Measurements from ENCODE around the gene CALR.

CALR gene

GRCh38 chr19:12990431-12990830, 52.0 kb downstream of the CALR start:
- no peak overlapping the region for H3K4me3 ChIP-seq (ENCODE audit: control insufficient read depth, low read depth, low read length)
- TF ChIP-seq CTCF (conservative IDR thresholded peaks at IDR 0.05; ENCODE audit: control insufficient read depth, insufficient read depth, low read depth, low read length) = no peak
- DNase-seq (ENCODE audit: low read depth) = no peak

DNA sequence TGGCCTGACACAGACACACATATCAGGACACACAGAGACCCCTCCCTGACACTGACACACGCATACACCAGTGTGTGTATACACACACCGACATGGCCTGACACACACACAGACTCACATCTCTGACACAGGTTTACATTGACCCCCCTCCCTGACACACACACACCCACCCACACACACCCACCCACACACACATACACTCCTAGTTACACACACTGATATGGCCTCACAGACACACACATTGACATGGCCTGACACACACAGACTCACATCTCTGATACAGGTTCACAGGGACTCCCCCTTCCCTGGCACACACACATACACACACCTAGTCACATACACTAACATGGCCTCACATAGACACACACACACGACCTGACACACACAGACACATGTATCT, 52.4 kb downstream of the CALR start:
- DNase-seq (ENCODE audit: low read depth) = no peak
- no peak overlapping the region for H3K4me3 ChIP-seq (ENCODE audit: control insufficient read depth, low read depth, low read length)
- no peak for TF ChIP-seq CTCF (conservative IDR thresholded peaks at IDR 0.05; ENCODE audit: control insufficient read depth, insufficient read depth, low read depth, low read length)

DNA sequence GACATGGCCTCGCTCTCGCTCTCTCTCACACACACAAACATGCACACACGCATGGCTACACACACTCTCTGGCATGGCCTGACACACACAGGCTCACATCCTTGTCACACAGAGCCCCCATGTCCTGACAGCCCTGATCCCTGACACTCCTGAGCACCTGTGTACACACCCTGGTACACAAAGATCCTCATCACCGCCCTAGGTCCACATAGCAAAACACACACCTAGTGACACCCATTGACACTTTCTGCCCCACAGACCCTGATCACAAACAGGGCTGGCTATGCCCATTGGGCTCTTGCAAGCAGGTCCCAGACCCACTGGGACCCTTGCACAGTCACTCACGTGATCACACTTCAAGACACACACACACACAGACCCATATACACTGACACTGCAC, 52.9 kb downstream of the CALR start:
- DNase-seq (ENCODE audit: low read depth) = no peak
- no peak overlapping the region for H3K4me3 ChIP-seq (ENCODE audit: control insufficient read depth, low read depth, low read length)
- no peak for TF ChIP-seq CTCF (conservative IDR thresholded peaks at IDR 0.05; ENCODE audit: control insufficient read depth, insufficient read depth, low read depth, low read length)

DNA sequence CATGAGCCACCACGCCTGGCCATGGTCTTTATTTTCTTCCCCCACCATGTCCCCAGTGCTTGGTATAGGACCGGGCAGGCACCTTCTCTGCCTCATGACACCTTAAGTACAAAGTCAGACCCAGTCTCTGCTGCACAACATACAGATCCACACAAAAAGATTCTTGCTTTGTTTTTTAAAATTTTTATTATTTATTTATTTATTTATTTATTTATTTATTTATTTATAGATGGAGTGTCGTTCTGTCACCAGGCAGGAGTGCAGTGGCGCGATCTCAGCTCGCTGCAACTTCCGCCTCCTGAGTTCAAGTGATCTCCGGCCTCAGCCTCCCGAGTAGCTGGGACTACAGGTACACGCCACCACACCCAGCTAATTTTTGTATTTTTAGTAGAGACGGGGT, 54.3 kb downstream of the CALR start:
- no peak for DNase-seq (ENCODE audit: low read depth)
- no peak for TF ChIP-seq CTCF (conservative IDR thresholded peaks at IDR 0.05; ENCODE audit: control insufficient read depth, insufficient read depth, low read depth, low read length)
- H3K4me3 ChIP-seq (ENCODE audit: control insufficient read depth, low read depth, low read length) = no peak overlapping the region

DNA sequence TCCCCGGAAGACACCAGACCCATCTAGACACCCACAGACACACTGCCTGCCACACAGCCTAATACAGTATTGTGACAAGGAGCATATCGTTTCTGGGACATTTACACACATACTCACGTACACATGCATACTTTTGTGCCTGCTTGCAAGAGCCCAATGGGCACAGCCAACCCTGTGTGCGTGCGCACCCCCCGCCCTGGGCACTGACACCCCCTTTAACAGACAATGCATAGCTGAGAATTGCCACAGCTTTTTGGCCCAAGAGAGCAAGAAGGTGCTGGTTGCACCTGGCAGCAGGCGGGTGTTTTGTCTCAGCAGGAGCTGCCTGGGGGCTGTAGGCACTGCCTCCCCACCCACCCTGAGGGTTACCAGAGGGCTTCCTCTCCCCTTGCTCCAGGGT, 55.2 kb downstream of the CALR start:
- TF ChIP-seq CTCF (conservative IDR thresholded peaks at IDR 0.05; ENCODE audit: control insufficient read depth, insufficient read depth, low read depth, low read length) = no peak
- H3K4me3 ChIP-seq (ENCODE audit: control insufficient read depth, low read depth, low read length) = no peak overlapping the region
- no peak for DNase-seq (ENCODE audit: low read depth)

Data from fibroblast of mammary gland (primary cell).